Activated CD4-positive, alpha-beta T cell treated with anti-CD3 and anti-CD28 coated beads for 36 hours (primary cell): Measurements from ENCODE around the gene NSD2. TPM values are rescaled to one million over a fixed set of nuclear protein-coding genes. Genes with fewer than 3 reads are reported as not detected.
A peak's percentile ranks its signal among the peaks of the same experiment; 100 is the strongest.

Source experiments
- ATAC-seq: fragments of 200-7000 bp; cut with Tn5 transposase; one replicate; pipeline ENCODE4 v1.10.0; 2021; ENCODE audit warnings: mild to moderate bottlenecking, moderate library complexity
- CTCF ChIA-PET: fragments of 350-600 bp; sonication (Branson Sonifier 250); formaldehyde crosslinking; loops from one replicate; lab custom pipeline; 2021; ENCODE audit warnings: antibody characterized with exemption; lab: Charles Lee
- POLR2A ChIA-PET: fragments of 350-600 bp; sonication (Branson Sonifier 250); formaldehyde crosslinking; loops from one replicate; lab custom pipeline; 2021; ENCODE audit warnings: antibody characterized with exemption, inconsistent platforms; lab: Charles Lee
- DNase-seq: peaks from one replicate; pipeline ENCODE4 v3.0.0-alpha.2; 2020
- H3K27ac Mint-ChIP-seq: one replicate; pipeline ENCODE4 v1.8.0; 2021; ENCODE audit warnings: mixed read lengths
- H3K27me3 Mint-ChIP-seq: one replicate; pipeline ENCODE4 v1.8.0; 2021; ENCODE audit warnings: mixed read lengths
- H3K36me3 Mint-ChIP-seq: one replicate; pipeline ENCODE4 v1.8.0; 2021; ENCODE audit warnings: low read depth, mixed read lengths
- H3K4me1 Mint-ChIP-seq: one replicate; pipeline ENCODE4 v1.8.0; 2021; ENCODE audit warnings: mixed read lengths
- H3K4me3 Mint-ChIP-seq: one replicate; pipeline ENCODE4 v1.8.0; 2021; ENCODE audit warnings: mild to moderate bottlenecking, moderate library complexity, mixed read lengths
- H3K9me3 Mint-ChIP-seq: one replicate; pipeline ENCODE4 v1.8.0; 2021; ENCODE audit warnings: low read depth, mixed read lengths
- intact Hi-C, 2 experiments: fragments of 100-400 bp; cut with DNase I in 1 of 2; cut with micrococcal nuclease in 1 of 2; formaldehyde crosslinking; loops; one replicate each; pipeline versions ENCODE4 v1.14.2 to v1.15.1; 2022 to 2024; cut with DNase I, micrococcal nuclease
- total RNA-seq, 2 experiments: library from RNA; stranded (reverse); gene quantifications; one replicate each; pipeline ENCODE4 v1.2.3, GENCODE V29; 2021

NSD2 gene
- total RNA-seq, 2 experiments from 2014 or later = 194 to 232 TPM

- DNase-seq = no peak
- Mint-ChIP-seq H3K27ac (no peak overlapping the region), H3K27me3 (no peaks in the 10 kb centered on the region), H3K4me3 (no peak overlapping the region), H3K4me1 (peaks cover 2% of the 10 kb centered on the region), H3K36me3 (peaks cover 86% of the 10 kb centered on the region), H3K9me3 (no peaks in the 10 kb centered on the region)
- intact Hi-C loops = no loop called here
- POLR2A ChIA-PET = no interaction called here
- no peak for ATAC-seq
- CTCF ChIA-PET = no interaction called here
Observed at GRCh38 chr4:1960170-1960825, 89.1 kb downstream of the NSD2 start.

- Mint-ChIP-seq H3K27me3 (no peaks in the 10 kb centered on the region), H3K36me3 (peaks cover 87% of the 10 kb centered on the region), H3K27ac (no peak overlapping the region), H3K9me3 (no peaks in the 10 kb centered on the region), H3K4me3 (no peak overlapping the region), H3K4me1 (peaks cover 2% of the 10 kb centered on the region)
- ChIA-PET POLR2A (no interaction called here), CTCF (no interaction called here)
- intact Hi-C loops = no loop called here
- ATAC-seq = no peak
- DNase-seq = no peak
Observed at GRCh38 chr4:1961038-1961437, 89.8 kb downstream of the NSD2 start.

GRCh38 chr4:1961563-1961962 is 90.4 kb downstream of the NSD2 start:
- Mint-ChIP-seq H3K4me3 (no peak overlapping the region), H3K9me3 (no peaks in the 10 kb centered on the region), H3K27me3 (no peaks in the 10 kb centered on the region), H3K36me3 (peaks cover 86% of the 10 kb centered on the region), H3K27ac (no peak overlapping the region), H3K4me1 (peaks cover 2% of the 10 kb centered on the region)
- intact Hi-C loops = no loop called here
- no peak for ATAC-seq
- ChIA-PET CTCF (no interaction called here), POLR2A (no interaction called here)
- no peak for DNase-seq

GRCh38 chr4:1962980-1963379 is 91.8 kb downstream of the NSD2 start:
- Mint-ChIP-seq H3K9me3 (no peaks in the 10 kb centered on the region), H3K4me1 (peaks cover 2% of the 10 kb centered on the region), H3K27ac (no peak overlapping the region), H3K4me3 (no peak overlapping the region), H3K36me3 (peaks cover 81% of the 10 kb centered on the region), H3K27me3 (no peaks in the 10 kb centered on the region)
- ATAC-seq (no peak), DNase-seq (no peak)
- CTCF ChIA-PET = no interaction called here
- POLR2A ChIA-PET = no interaction called here
- intact Hi-C loops = no loop called here

- Mint-ChIP-seq H3K9me3 (no peaks in the 10 kb centered on the region), H3K27me3 (no peaks in the 10 kb centered on the region), H3K4me3 (no peak overlapping the region), H3K36me3 (peaks cover 77% of the 10 kb centered on the region), H3K27ac (no peak overlapping the region), H3K4me1 (peaks cover 2% of the 10 kb centered on the region)
- ChIA-PET CTCF (interaction anchor here (0.8 kb wide), 1 partner anchor 10 kb away, joined by 3 read pairs; no protein-coding TSS in a partner anchor), POLR2A (no interaction called here)
- DNase-seq (no peak), ATAC-seq (no peak)
- intact Hi-C loops = no loop called here
Observed at GRCh38 chr4:1964443-1964842, 93.2 kb downstream of the NSD2 start.

GRCh38 chr4:1964971-1965370 is 93.8 kb downstream of the NSD2 start:
- H3K4me1 Mint-ChIP-seq = peaks cover 2% of the 10 kb centered on the region
- H3K27ac Mint-ChIP-seq = peak overlapping the region; percentile 52
- CTCF ChIA-PET = interaction anchor here (1.0 kb wide), 1 partner anchor 65 kb away, joined by 3 read pairs; no protein-coding TSS in a partner anchor
- ATAC-seq (no peak), DNase-seq (no peak)
- H3K9me3 Mint-ChIP-seq = no peaks in the 10 kb centered on the region
- peaks cover 78% of the 10 kb centered on the region for H3K36me3 Mint-ChIP-seq
- POLR2A ChIA-PET = no interaction called here
- no peak overlapping the region for H3K4me3 Mint-ChIP-seq
- no peaks in the 10 kb centered on the region for H3K27me3 Mint-ChIP-seq
- intact Hi-C loops = no loop called here

GRCh38 chr4:1967512-1968149 is 96.4 kb downstream of the NSD2 start:
- DNase-seq = no peak
- ChIA-PET CTCF (no interaction called here), POLR2A (no interaction called here)
- Mint-ChIP-seq H3K27ac (peak overlapping the region; percentile 48), H3K4me1 (peaks cover 2% of the 10 kb centered on the region), H3K9me3 (no peaks in the 10 kb centered on the region), H3K27me3 (no peaks in the 10 kb centered on the region), H3K36me3 (peaks cover 72% of the 10 kb centered on the region), H3K4me3 (no peak overlapping the region)
- intact Hi-C loops = no loop called here
- no peak for ATAC-seq

- POLR2A ChIA-PET = no interaction called here
- intact Hi-C loops = no loop called here
- ATAC-seq (no peak), DNase-seq (no peak)
- Mint-ChIP-seq H3K27me3 (no peaks in the 10 kb centered on the region), H3K4me3 (no peak overlapping the region), H3K27ac (no peak overlapping the region), H3K9me3 (no peaks in the 10 kb centered on the region), H3K4me1 (peaks cover 2% of the 10 kb centered on the region), H3K36me3 (peaks cover 68% of the 10 kb centered on the region)
- CTCF ChIA-PET = no interaction called here
Observed at GRCh38 chr4:1968686-1969295, 97.6 kb downstream of the NSD2 start.

- H3K4me1 Mint-ChIP-seq = peaks cover 2% of the 10 kb centered on the region
- H3K9me3 Mint-ChIP-seq = no peaks in the 10 kb centered on the region
- H3K4me3 Mint-ChIP-seq = no peak overlapping the region
- DNase-seq = no peak
- intact Hi-C loops = no loop called here
- ChIA-PET CTCF (interaction anchor here (0.5 to 0.7 kb wide), 2 partner anchors 26 to 50 kb away, joined by 3 read pairs; no protein-coding TSS in a partner anchor), POLR2A (no interaction called here)
- no peak overlapping the region for H3K27ac Mint-ChIP-seq
- H3K27me3 Mint-ChIP-seq = no peaks in the 10 kb centered on the region
- ATAC-seq = no peak
- H3K36me3 Mint-ChIP-seq = peaks cover 65% of the 10 kb centered on the region
Observed at GRCh38 chr4:1969928-1970723, 98.9 kb downstream of the NSD2 start.

- ChIA-PET POLR2A (no interaction called here), CTCF (no interaction called here)
- H3K36me3 Mint-ChIP-seq = peaks cover 61% of the 10 kb centered on the region
- H3K27ac Mint-ChIP-seq = no peak overlapping the region
- no peaks in the 10 kb centered on the region for H3K27me3 Mint-ChIP-seq
- no peak for ATAC-seq
- H3K4me1 Mint-ChIP-seq = no peaks in the 10 kb centered on the region
- intact Hi-C loops = no loop called here
- H3K4me3 Mint-ChIP-seq = no peak overlapping the region
- H3K9me3 Mint-ChIP-seq = no peaks in the 10 kb centered on the region
- DNase-seq = no peak
Observed at GRCh38 chr4:1970926-1971325, 99.7 kb downstream of the NSD2 start.

GRCh38 chr4:1971456-1972200 is 100.4 kb downstream of the NSD2 start:
- intact Hi-C loops = no loop called here
- CTCF ChIA-PET = no interaction called here
- no peaks in the 10 kb centered on the region for H3K4me1 Mint-ChIP-seq
- no peak overlapping the region for H3K4me3 Mint-ChIP-seq
- DNase-seq (no peak), ATAC-seq (no peak)
- POLR2A ChIA-PET = no interaction called here
- H3K36me3 Mint-ChIP-seq = peaks cover 65% of the 10 kb centered on the region
- no peaks in the 10 kb centered on the region for H3K27me3 Mint-ChIP-seq
- H3K9me3 Mint-ChIP-seq = no peaks in the 10 kb centered on the region
- no peak overlapping the region for H3K27ac Mint-ChIP-seq
